DND-41 (cell line): ENCODE measurements around the gene NRG3.

Experiments
- EZH2 ChIP-seq: IDR thresholded peaks from 3 replicates; pipeline ENCODE4 v1.6.1; 2012; ENCODE audit warnings: borderline replicate concordance, low read depth, mild to moderate bottlenecking, moderate library complexity, low read length, inconsistent platforms; ENCODE audit not compliant: severe bottlenecking
- TF ChIP-seq, protein P1 (sequence below): IDR thresholded peaks from 2 replicates; pipeline ENCODE4 v1.5.1; 2012; ENCODE audit warnings: borderline replicate concordance, low read length, moderate library complexity, mild to moderate bottlenecking; ENCODE audit not compliant: poor library complexity, severe bottlenecking; ENCODE audit errors: extremely low read depth

DNA sequence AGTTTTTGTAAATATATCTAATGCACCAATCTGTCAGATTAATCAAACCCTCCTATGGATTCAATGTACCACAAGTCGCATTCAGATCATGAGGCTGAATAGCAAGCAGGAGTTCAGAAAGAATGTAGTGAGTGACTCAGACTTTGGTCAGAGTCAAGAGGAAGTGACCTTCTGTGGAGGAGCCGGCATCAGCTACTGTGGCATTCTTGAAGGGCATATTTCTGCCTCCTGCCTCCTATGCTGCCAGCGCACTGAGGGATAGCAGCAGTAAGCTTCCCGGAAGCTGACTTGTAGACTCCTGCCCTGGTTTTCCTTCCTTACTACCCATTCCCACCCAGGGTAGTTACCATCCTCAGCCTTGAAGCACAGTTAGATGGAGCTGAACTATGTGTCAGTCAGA, 867.5 kb downstream of the NRG3 start:
- TF ChIP-seq, protein P1, sequence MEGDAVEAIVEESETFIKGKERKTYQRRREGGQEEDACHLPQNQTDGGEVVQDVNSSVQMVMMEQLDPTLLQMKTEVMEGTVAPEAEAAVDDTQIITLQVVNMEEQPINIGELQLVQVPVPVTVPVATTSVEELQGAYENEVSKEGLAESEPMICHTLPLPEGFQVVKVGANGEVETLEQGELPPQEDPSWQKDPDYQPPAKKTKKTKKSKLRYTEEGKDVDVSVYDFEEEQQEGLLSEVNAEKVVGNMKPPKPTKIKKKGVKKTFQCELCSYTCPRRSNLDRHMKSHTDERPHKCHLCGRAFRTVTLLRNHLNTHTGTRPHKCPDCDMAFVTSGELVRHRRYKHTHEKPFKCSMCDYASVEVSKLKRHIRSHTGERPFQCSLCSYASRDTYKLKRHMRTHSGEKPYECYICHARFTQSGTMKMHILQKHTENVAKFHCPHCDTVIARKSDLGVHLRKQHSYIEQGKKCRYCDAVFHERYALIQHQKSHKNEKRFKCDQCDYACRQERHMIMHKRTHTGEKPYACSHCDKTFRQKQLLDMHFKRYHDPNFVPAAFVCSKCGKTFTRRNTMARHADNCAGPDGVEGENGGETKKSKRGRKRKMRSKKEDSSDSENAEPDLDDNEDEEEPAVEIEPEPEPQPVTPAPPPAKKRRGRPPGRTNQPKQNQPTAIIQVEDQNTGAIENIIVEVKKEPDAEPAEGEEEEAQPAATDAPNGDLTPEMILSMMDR = no peak
- TF ChIP-seq EZH2 = no peak
